Measurements from ENCODE around the gene POLDIP2. TPM values are rescaled to one million over a fixed set of nuclear protein-coding genes. Genes with fewer than 3 reads are reported as not detected.
A peak's percentile ranks its signal among the peaks of the same experiment; 100 is the strongest.

POLDIP2 gene
- total RNA-seq, 1 experiment from 2014 or later, result 105 TPM

DNA sequence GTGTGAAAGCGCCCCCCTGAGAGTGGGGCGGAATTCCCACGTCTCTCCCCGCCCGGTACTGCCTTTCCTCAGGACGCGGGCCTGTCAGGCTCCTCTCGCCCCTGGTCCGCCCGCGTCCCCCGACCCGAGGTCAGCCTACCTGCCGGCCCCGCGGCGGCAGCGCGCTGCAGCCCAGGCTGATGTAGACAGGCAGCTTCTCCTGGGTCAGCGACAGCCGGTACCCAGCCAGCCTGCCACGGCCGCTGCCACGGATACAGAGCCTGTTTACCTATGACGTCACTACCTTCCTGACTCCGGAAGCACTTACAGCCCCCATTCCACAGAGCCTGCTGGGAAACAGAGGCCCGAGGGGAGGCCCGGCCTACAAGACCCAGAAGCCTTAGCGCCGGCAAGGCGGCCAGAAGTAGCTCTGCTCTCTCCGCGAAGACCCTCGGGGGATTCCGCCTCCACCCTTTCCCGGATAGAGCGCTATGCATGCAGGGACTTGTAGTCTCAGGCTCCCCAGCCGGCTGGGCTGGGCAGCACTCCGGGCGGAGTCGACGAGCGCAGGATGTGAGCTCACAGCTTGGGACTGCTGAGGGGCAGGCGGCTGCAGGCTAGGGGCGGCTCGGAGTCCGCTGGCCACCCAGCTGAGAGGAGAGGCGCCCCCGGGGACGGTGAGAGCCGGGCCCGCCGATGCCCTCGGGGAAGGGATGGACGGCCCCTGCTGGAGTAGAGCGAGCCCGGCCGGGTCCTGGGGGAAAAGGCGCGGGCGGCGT, 21.9 kb downstream of the POLDIP2 start, which contains the start of the genes IFT20 and TNFAIP1:
TSS of gene IFT20 (minus strand) at position 272 of the 758 bp plus-strand sequence. CDS start 3,487 bp downstream, outside the sequence.
TSS of gene TNFAIP1 (plus strand) at position 561 of the 758 bp plus-strand sequence. CDS start 3,761 bp downstream, outside the sequence.
- CTCF ChIA-PET, result interaction anchor here (0.6 to 1.8 kb wide), 17 partner anchors 10 to 681 kb away, joined by 3 to 9 read pairs (median 3); partner anchors contain the start of gene POLDIP2
- TF ChIP-seq, protein P1, sequence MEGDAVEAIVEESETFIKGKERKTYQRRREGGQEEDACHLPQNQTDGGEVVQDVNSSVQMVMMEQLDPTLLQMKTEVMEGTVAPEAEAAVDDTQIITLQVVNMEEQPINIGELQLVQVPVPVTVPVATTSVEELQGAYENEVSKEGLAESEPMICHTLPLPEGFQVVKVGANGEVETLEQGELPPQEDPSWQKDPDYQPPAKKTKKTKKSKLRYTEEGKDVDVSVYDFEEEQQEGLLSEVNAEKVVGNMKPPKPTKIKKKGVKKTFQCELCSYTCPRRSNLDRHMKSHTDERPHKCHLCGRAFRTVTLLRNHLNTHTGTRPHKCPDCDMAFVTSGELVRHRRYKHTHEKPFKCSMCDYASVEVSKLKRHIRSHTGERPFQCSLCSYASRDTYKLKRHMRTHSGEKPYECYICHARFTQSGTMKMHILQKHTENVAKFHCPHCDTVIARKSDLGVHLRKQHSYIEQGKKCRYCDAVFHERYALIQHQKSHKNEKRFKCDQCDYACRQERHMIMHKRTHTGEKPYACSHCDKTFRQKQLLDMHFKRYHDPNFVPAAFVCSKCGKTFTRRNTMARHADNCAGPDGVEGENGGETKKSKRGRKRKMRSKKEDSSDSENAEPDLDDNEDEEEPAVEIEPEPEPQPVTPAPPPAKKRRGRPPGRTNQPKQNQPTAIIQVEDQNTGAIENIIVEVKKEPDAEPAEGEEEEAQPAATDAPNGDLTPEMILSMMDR (IDR thresholded peaks at IDR 0.05; ENCODE audit: unreplicated experiment), result no peak
- H3K27me3 Mint-ChIP-seq (ENCODE audit: insufficient read depth, unreplicated experiment), result no peaks in the 10 kb centered on the region
- peaks cover 29% of the 10 kb centered on the region for H3K36me3 Mint-ChIP-seq (ENCODE audit: insufficient read depth, unreplicated experiment)
- H3K4me1 Mint-ChIP-seq (ENCODE audit: insufficient read depth, unreplicated experiment), result peaks cover 41% of the 10 kb centered on the region
- intact Hi-C loops (cut with micrococcal nuclease), result loop anchor here (5.0 to 10.0 kb wide), 4 partner anchors 82 to 209 kb away; no protein-coding TSS in a partner anchor
- POLR2A ChIA-PET, result interaction anchor here (0.6 to 4.2 kb wide), 44 partner anchors 10 to 1902 kb away, joined by 3 to 107 read pairs (median 4); partner anchors contain the start of genes ALDOC, PIGS, POLDIP2 and RPL23A
- DNase-seq (ENCODE audit: unreplicated experiment), result peak; percentile 99
- no peaks in the 10 kb centered on the region for H3K9me3 Mint-ChIP-seq (ENCODE audit: unreplicated experiment)
- peak within 1 kb of the TSS; percentile 97 for H3K27ac Mint-ChIP-seq (ENCODE audit: low read depth, unreplicated experiment)
- no TSS peak for BruUV-seq (replicated peaks)
- H3K4me3 Mint-ChIP-seq (ENCODE audit: unreplicated experiment), result peak within 1 kb of the TSS; percentile 96

DNA sequence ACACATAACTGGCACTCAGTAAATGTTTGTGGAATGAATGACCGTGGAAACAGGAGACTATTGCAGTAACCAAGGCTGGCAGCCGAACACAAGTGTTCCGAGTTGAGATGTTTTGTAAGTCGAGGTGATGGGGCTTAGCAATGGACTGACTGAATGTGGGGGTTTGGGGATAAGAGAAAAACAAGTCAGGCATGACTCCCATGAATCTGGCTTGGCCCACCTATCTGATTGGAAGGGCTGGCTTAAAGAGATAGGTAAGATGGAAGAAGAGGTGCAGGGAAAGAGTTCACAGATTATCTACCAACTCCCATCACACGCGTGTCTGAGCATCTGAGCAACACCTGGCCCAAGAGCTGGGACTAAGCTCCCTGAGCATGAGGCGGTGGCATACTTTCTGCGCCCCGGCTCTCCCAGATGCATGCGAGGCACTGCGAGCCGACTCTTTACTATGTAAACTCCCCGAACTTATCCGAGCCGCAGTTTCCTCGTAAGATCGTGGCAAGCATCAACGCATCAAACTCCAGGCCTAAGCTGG, 22.6 kb downstream of the POLDIP2 start:
- TSS peak; percentile 33 for BruUV-seq (replicated peaks)
- Mint-ChIP-seq H3K4me3 (ENCODE audit: unreplicated experiment) (peak overlapping the region; percentile 96), H3K9me3 (ENCODE audit: unreplicated experiment) (no peaks in the 10 kb centered on the region), H3K4me1 (ENCODE audit: insufficient read depth, unreplicated experiment) (peaks cover 41% of the 10 kb centered on the region), H3K36me3 (ENCODE audit: insufficient read depth, unreplicated experiment) (peaks cover 26% of the 10 kb centered on the region), H3K27me3 (ENCODE audit: insufficient read depth, unreplicated experiment) (no peaks in the 10 kb centered on the region), H3K27ac (ENCODE audit: low read depth, unreplicated experiment) (peak overlapping the region; percentile 97)
- CTCF ChIA-PET, result interaction anchor here (0.6 to 2.4 kb wide), 12 partner anchors 23 to 680 kb away, joined by 3 to 10 read pairs (median 3); partner anchors contain the start of gene POLDIP2
- POLR2A ChIA-PET, result interaction anchor here (0.6 to 4.2 kb wide), 24 partner anchors 9 to 1902 kb away, joined by 3 to 107 read pairs (median 6); partner anchors contain the start of genes ALDOC, PIGS, POLDIP2 and SDF2
- TF ChIP-seq, protein P1 (IDR thresholded peaks at IDR 0.05; ENCODE audit: unreplicated experiment), result no peak
- intact Hi-C loops (cut with micrococcal nuclease), result loop anchor here (5.0 to 10.0 kb wide), 4 partner anchors 83 to 210 kb away; no protein-coding TSS in a partner anchor
- DNase-seq (ENCODE audit: unreplicated experiment), result no peak

DNA sequence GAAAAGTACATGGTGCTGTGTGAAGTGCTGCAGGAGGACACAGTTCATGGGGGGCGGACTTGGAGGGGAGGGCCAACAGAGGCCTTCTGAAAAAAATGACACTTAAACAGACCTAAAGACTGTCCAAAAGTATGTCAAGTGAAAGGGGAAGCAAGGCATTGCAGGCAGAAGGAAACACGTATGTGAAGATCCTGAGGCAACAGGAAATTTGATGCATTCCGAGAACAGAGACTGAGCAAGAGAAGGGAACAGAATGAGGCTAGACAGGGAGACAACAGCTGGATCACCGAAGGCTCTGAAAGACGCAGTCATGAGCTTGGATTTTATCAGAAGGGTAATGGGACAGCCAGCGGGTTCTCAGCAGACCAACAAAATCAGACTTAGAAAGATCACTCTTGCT, 23.2 kb downstream of the POLDIP2 start:
- Mint-ChIP-seq H3K4me3 (ENCODE audit: unreplicated experiment) (peak overlapping the region; percentile 96), H3K36me3 (ENCODE audit: insufficient read depth, unreplicated experiment) (peaks cover 29% of the 10 kb centered on the region), H3K27ac (ENCODE audit: low read depth, unreplicated experiment) (peak overlapping the region; percentile 97), H3K4me1 (ENCODE audit: insufficient read depth, unreplicated experiment) (peaks cover 41% of the 10 kb centered on the region), H3K27me3 (ENCODE audit: insufficient read depth, unreplicated experiment) (no peaks in the 10 kb centered on the region), H3K9me3 (ENCODE audit: unreplicated experiment) (no peaks in the 10 kb centered on the region)
- no TSS peak for BruUV-seq (replicated peaks)
- ChIA-PET POLR2A (interaction anchor here (0.6 to 4.2 kb wide), 12 partner anchors 11 to 105 kb away, joined by 3 to 107 read pairs (median 19); partner anchors contain the start of genes POLDIP2, SLC46A1 and TMEM97), CTCF (interaction anchor here (0.6 to 2.4 kb wide), 6 partner anchors 12 to 112 kb away, joined by 3 to 10 read pairs (median 4); partner anchors contain the start of gene POLDIP2)
- no peak for DNase-seq (ENCODE audit: unreplicated experiment)
- TF ChIP-seq, protein P1 (IDR thresholded peaks at IDR 0.05; ENCODE audit: unreplicated experiment), result no peak
- intact Hi-C loops (cut with micrococcal nuclease), result loop anchor here (10.0 kb wide), 1 partner anchor 211 kb away; no protein-coding TSS in a partner anchor
